H1 (cell line): Measurements from ENCODE around the gene GBX1. TPM values are rescaled to one million over a fixed set of nuclear protein-coding genes. Genes with fewer than 3 reads are reported as not detected.

Experiments used
- CTCF ChIA-PET: fragments of 300-600 bp; sonication (Branson Sonifier 250); formaldehyde crosslinking; loops from one replicate; lab custom pipeline; 2021; ENCODE audit not compliant: partially characterized antibody; lab: Charles Lee
- POLR2A ChIA-PET: fragments of 300-600 bp; sonication (Branson Sonifier 250); formaldehyde crosslinking; loops from one replicate; lab custom pipeline; 2021; ENCODE audit warnings: inconsistent platforms; ENCODE audit not compliant: partially characterized antibody; lab: Charles Lee
- DNase-seq, 2 experiments: peaks; one replicate each; pipeline versions ENCODE4 v3.0.0 to v3.0.0-alpha.2; 2010 to 2022; ENCODE audit warnings: low spot score in 2 of 2, low read depth in 1 of 2, mixed read lengths in 1 of 2
- FAIRE-seq: peaks from 2 replicates; lab custom pipeline; 2011; peaks lifted over from hg19 to GRCh38; lab: Jason Lieb, UNC
- H2AFZ ChIP-seq: 2 replicates; pipeline ENCODE4 v1.8.1; 2012; ENCODE audit warnings: low read length, inconsistent platforms
- H2AK5ac ChIP-seq: 2 replicates; pipeline ENCODE4 v1.6.1; 2013; ENCODE audit warnings: low read depth, low read length
- H2BK120ac ChIP-seq: replicated peaks from 2 replicates; pipeline ENCODE3; 2013; ENCODE audit warnings: low read depth, low read length, inconsistent platforms
- H2BK12ac ChIP-seq: 2 replicates; pipeline ENCODE4 v1.6.1; 2013; ENCODE audit warnings: low read depth, low read length
- H2BK15ac ChIP-seq: 2 replicates; pipeline ENCODE4 v1.6.1; 2013; ENCODE audit warnings: low read length
- H2BK20ac ChIP-seq: 2 replicates; pipeline ENCODE4 v1.6.1; 2013; ENCODE audit warnings: low read length
- H2BK5ac ChIP-seq: 2 replicates; pipeline ENCODE4 v1.6.1; 2013; ENCODE audit warnings: low read depth, low read length
- H3K14ac ChIP-seq: 2 replicates; pipeline ENCODE4 v1.6.1; 2013; ENCODE audit warnings: inconsistent platforms; ENCODE audit not compliant: insufficient read length
- H3K18ac ChIP-seq: 2 replicates; pipeline ENCODE4 v1.6.1; 2013; ENCODE audit warnings: low read length; ENCODE audit errors: extremely low read depth
- H3K23ac ChIP-seq: 2 replicates; pipeline ENCODE4 v1.6.1; 2013; ENCODE audit warnings: inconsistent platforms; ENCODE audit not compliant: insufficient read length
- H3K23me2 ChIP-seq: 2 replicates; pipeline ENCODE4 v1.6.1; 2013; ENCODE audit warnings: low read depth, low read length
- H3K27ac ChIP-seq: 2 replicates; pipeline ENCODE4 v1.6.1; 2011; ENCODE audit warnings: low read depth, low read length, inconsistent platforms
- H3K27me3 ChIP-seq, 4 experiments: replicated peaks in 1 of 4; 1 replicate in 1 of 4; 2 replicates in 3 of 4; pipeline versions ENCODE4 v1.6.1 to v1.8.1; 2011 to 2013; ENCODE audit warnings: low read length in 3 of 4, mild to moderate bottlenecking in 3 of 4, inconsistent platforms in 2 of 4, mixed read lengths in 2 of 4, moderate library complexity in 1 of 4; ENCODE audit not compliant: control insufficient read depth in 3 of 4, insufficient read depth in 3 of 4; ENCODE audit errors: extremely low read depth in 1 of 4
- H3K36me3 ChIP-seq, 4 experiments: 2 replicates each; pipeline versions ENCODE4 v1.6.1 to v1.8.1; 2011 to 2013; ENCODE audit warnings: mild to moderate bottlenecking in 4 of 4, low read length in 3 of 4, moderate library complexity in 2 of 4, control low read depth in 1 of 4, inconsistent platforms in 1 of 4; ENCODE audit not compliant: insufficient read depth in 4 of 4, control insufficient read depth in 2 of 4
- H3K4ac ChIP-seq: replicated peaks from 2 replicates; pipeline ENCODE3; 2013; ENCODE audit warnings: low read length, low read depth, mixed read lengths, inconsistent platforms; ENCODE audit not compliant: insufficient read length
- H3K4me1 ChIP-seq, 4 experiments: replicated peaks in 1 of 4; 1 replicate in 1 of 4; 2 replicates in 3 of 4; pipeline versions ENCODE4 v1.6.1 to v1.8.1; 2011 to 2013; ENCODE audit warnings: low read length in 3 of 4, inconsistent platforms in 2 of 4, mixed read lengths in 1 of 4; ENCODE audit not compliant: insufficient read depth in 4 of 4, control insufficient read depth in 3 of 4
- H3K4me2 ChIP-seq, 2 experiments: 2 replicates each; pipeline versions ENCODE4 v1.6.1 to v1.8.1; 2011 to 2013; ENCODE audit warnings: low read depth in 2 of 2, low read length in 2 of 2, control low read depth in 1 of 2, inconsistent platforms in 1 of 2, mild to moderate bottlenecking in 1 of 2; ENCODE audit not compliant: insufficient read depth in 1 of 2
- H3K4me3 ChIP-seq, 4 experiments: fragments of 200-600, 300-600 bp in 1 of 4; sonication (generic), shearing (Covaris generic), sonication (Bioruptor Twin) in 1 of 4; 2 replicates each; pipeline versions ENCODE4 v1.5.1 to v1.8.1; 2011 to 2016; ENCODE audit warnings: low read length in 4 of 4, low read depth in 3 of 4, control low read depth in 2 of 4, inconsistent platforms in 2 of 4, mild to moderate bottlenecking in 2 of 4, mixed read lengths in 1 of 4, moderate library complexity in 1 of 4; ENCODE audit not compliant: insufficient read depth in 2 of 4; ENCODE audit errors: extremely low read depth in 1 of 4
- H3K56ac ChIP-seq: replicated peaks from 2 replicates; pipeline ENCODE3; 2013; ENCODE audit warnings: low read depth, mild to moderate bottlenecking, mixed read lengths, low read length, inconsistent platforms; ENCODE audit not compliant: insufficient read length
- H3K79me1 ChIP-seq: 2 replicates; pipeline ENCODE4 v1.6.1; 2013; ENCODE audit warnings: low read depth, low read length, control low read depth
- H3K79me2 ChIP-seq, 2 experiments: 2 replicates each; pipeline versions ENCODE4 v1.6.1 to v1.8.1; 2012 to 2013; ENCODE audit warnings: low read length in 2 of 2, mild to moderate bottlenecking in 2 of 2, inconsistent platforms in 1 of 2; ENCODE audit not compliant: insufficient read depth in 2 of 2, control insufficient read depth in 1 of 2
- H3K9ac ChIP-seq, 4 experiments: replicated peaks in 1 of 4; 1 replicate in 1 of 4; 2 replicates in 3 of 4; pipeline versions ENCODE4 v1.6.1 to v1.8.1; 2011 to 2013; ENCODE audit warnings: low read depth in 3 of 4, low read length in 3 of 4, control low read depth in 2 of 4, mild to moderate bottlenecking in 2 of 4, moderate library complexity in 2 of 4, inconsistent platforms in 1 of 4; ENCODE audit errors: extremely low read depth in 1 of 4
- H3K9me3 ChIP-seq, 2 experiments: 2 replicates each; pipeline versions ENCODE4 v1.6.1 to v1.8.1; 2012 to 2013; ENCODE audit warnings: mild to moderate bottlenecking in 2 of 2, moderate library complexity in 2 of 2, control low read depth in 1 of 2, inconsistent platforms in 1 of 2, low read depth in 1 of 2, low read length in 1 of 2, mixed read lengths in 1 of 2; ENCODE audit not compliant: insufficient read depth in 2 of 2
- H4K20me1 ChIP-seq, 2 experiments: replicated peaks in 1 of 2; 2 replicates each; pipeline versions ENCODE3 to v1.8.1; 2011 to 2013; ENCODE audit warnings: inconsistent platforms in 2 of 2, low read length in 2 of 2, mild to moderate bottlenecking in 1 of 2; ENCODE audit not compliant: insufficient read depth in 2 of 2, control insufficient read depth in 1 of 2
- H4K5ac ChIP-seq: 2 replicates; pipeline ENCODE4 v1.6.1; 2013; ENCODE audit warnings: low read length, low read depth, mixed read lengths, inconsistent platforms; ENCODE audit not compliant: insufficient read length
- H4K8ac ChIP-seq: 2 replicates; pipeline ENCODE4 v1.8.0; 2013; ENCODE audit warnings: mild to moderate bottlenecking, moderate library complexity, low read length, inconsistent platforms; ENCODE audit not compliant: insufficient read depth; ENCODE audit errors: extremely low read depth
- H4K91ac ChIP-seq: replicated peaks from 2 replicates; pipeline ENCODE3; 2013; ENCODE audit warnings: low read length, mixed read lengths, inconsistent platforms; ENCODE audit not compliant: insufficient read length
- MAX ChIP-seq: IDR thresholded peaks from 2 replicates; pipeline ENCODE4 v1.6.1; 2012; ENCODE audit warnings: inconsistent platforms
- RAD21 ChIP-seq, 2 experiments: IDR thresholded peaks in 1 of 2; conservative IDR thresholded peaks in 1 of 2; 2 replicates each; pipeline ENCODE4 v1.6.1; 2011; ENCODE audit warnings: low read depth in 2 of 2, low read length in 2 of 2, improper control_type of control experiment in 1 of 2, inconsistent platforms in 1 of 2, mild to moderate bottlenecking in 1 of 2, moderate library complexity in 1 of 2
- WGBS, 2 experiments: shearing (Covaris generic) in 1 of 2; methylation state at CpG; one replicate each; pipeline versions ENCODE4 v1.1.6 to v1.1.7; 2013 to 2015; ENCODE audit warnings: low lambda C conversion rate in 2 of 2, mixed read lengths in 2 of 2, inconsistent platforms in 1 of 2, low coverage in 1 of 2, missing lambda C conversion rate in 1 of 2; ENCODE audit not compliant: insufficient replicate concordance in 2 of 2, insufficient coverage in 1 of 2, insufficient read length in 1 of 2; ENCODE audit errors: extremely low coverage in 1 of 2, missing lambda C conversion rate in 1 of 2; 5-methylcytosine and 5-hydroxymethylcytosine counted together
- polyA plus RNA-seq, 7 experiments: library from polyadenylated mRNA; depleted of rRNA in 3 of 7; stranded (reverse) in 5 of 7; unstranded in 2 of 7; fragments of >200 nt in 5 of 7; fragments of 200-250 nt in 2 of 7; gene quantifications; 1 replicate in 5 of 7; 2 replicates in 1 of 7; 4 replicates in 1 of 7; pipeline versions ENCODE4 v1.2.1 to v1.2.3, GENCODE V29; 2011 to 2013; ENCODE audit warnings: missing spikeins in 2 of 7, mixed read lengths in 2 of 7
- total RNA-seq: library from RNA; stranded (reverse); fragmentation: NEBNext Ultra II Directional; extraction: Animal tissue kit (Norgen Biotek cat#: 25700); gene quantifications from 2 replicates; pipeline ENCODE4 v1.2.1, GENCODE V29; 2021
- TF ChIP-seq, protein P1 (sequence below), 3 experiments: IDR thresholded peaks; 1 replicate in 2 of 3; 2 replicates in 1 of 3; pipeline versions ENCODE4 v1.5.1 to v1.6.1; 2011; ENCODE audit warnings: low read length in 3 of 3, mild to moderate bottlenecking in 3 of 3, inconsistent platforms in 2 of 3, low read depth in 1 of 3, moderate library complexity in 1 of 3; ENCODE audit not compliant: insufficient read depth in 1 of 3; ENCODE audit errors: control extremely low read depth in 1 of 3

The GBX1 gene
- total and polyA plus RNA-seq, 2 of the 8 experiments (the other 6 are each of a cell fraction or from before 2014, with no cell fraction given): not detected

- WGBS, 2 experiments: 88% methylated on average over 10 of the region's 10 CpGs; no CpG with 5 or more reads in 1 of the 2 experiments
- TF ChIP-seq, protein P1, sequence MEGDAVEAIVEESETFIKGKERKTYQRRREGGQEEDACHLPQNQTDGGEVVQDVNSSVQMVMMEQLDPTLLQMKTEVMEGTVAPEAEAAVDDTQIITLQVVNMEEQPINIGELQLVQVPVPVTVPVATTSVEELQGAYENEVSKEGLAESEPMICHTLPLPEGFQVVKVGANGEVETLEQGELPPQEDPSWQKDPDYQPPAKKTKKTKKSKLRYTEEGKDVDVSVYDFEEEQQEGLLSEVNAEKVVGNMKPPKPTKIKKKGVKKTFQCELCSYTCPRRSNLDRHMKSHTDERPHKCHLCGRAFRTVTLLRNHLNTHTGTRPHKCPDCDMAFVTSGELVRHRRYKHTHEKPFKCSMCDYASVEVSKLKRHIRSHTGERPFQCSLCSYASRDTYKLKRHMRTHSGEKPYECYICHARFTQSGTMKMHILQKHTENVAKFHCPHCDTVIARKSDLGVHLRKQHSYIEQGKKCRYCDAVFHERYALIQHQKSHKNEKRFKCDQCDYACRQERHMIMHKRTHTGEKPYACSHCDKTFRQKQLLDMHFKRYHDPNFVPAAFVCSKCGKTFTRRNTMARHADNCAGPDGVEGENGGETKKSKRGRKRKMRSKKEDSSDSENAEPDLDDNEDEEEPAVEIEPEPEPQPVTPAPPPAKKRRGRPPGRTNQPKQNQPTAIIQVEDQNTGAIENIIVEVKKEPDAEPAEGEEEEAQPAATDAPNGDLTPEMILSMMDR (IDR thresholded peaks at IDR 0.05; ENCODE audit: control extremely low read depth in 1 of 3, insufficient read depth in 1 of 3, low read depth in 1 of 3, low read length in 3 of 3): 0 out of 4 replicates have a peak, but pooled peaks of 1 of the 3 experiments have one; percentile 20
- TF ChIP-seq RAD21 (IDR thresholded peaks at IDR 0.05 in 1 of 2, conservative IDR thresholded peaks at IDR 0.05 in 1 of 2; ENCODE audit: low read depth in 2 of 2, low read length in 2 of 2) (0 out of 4 replicates have a peak, but pooled peaks of 1 of the 2 experiments have one; percentile 18), MAX (no peak)
- no peak overlapping the region for H2BK120ac ChIP-seq
- no peak overlapping the region for H3K4me3 ChIP-seq
- H3K4ac ChIP-seq: no peak overlapping the region
- H2BK12ac ChIP-seq: no peak overlapping the region
- H3K14ac ChIP-seq: no peak overlapping the region
- no peak overlapping the region for H3K27ac ChIP-seq
- no peak overlapping the region for H3K18ac ChIP-seq
- H3K36me3 ChIP-seq: no peaks in the 10 kb centered on the region; a peak in 1 of 8 replicates
- H3K56ac ChIP-seq: no peak overlapping the region
- no peaks in the 10 kb centered on the region for H3K79me2 ChIP-seq
- no peak overlapping the region for H2BK5ac ChIP-seq
- POLR2A ChIA-PET: interaction anchor here (0.8 to 0.9 kb wide), 2 partner anchors 17 to 57 kb away, joined by 3 to 4 read pairs; no protein-coding TSS in a partner anchor
- no peak overlapping the region for H2BK20ac ChIP-seq
- no peaks in the 10 kb centered on the region for H3K79me1 ChIP-seq
- no peak overlapping the region for H3K23ac ChIP-seq
- no peaks in the 10 kb centered on the region for H3K9me3 ChIP-seq
- CTCF ChIA-PET: interaction anchor here (0.7 to 18.9 kb wide), 12 partner anchors 8 to 102 kb away, joined by 3 to 197 read pairs (median 4); partner anchors contain the start of gene GBX1
- peaks cover 7 to 9% of the 10 kb centered on the region in 2 experiments for H4K20me1 ChIP-seq
- H2BK15ac ChIP-seq: no peak overlapping the region
- H4K8ac ChIP-seq: no peak overlapping the region; the same call in 1 of the 2 replicates
- H4K91ac ChIP-seq: no peak overlapping the region
- H3K9ac ChIP-seq: no peak overlapping the region
- H3K4me1 ChIP-seq: peaks cover 7 to 33% (median 18%) of the 10 kb centered on the region in 4 experiments
- H2AFZ ChIP-seq: no peak overlapping the region
- no peak overlapping the region for H4K5ac ChIP-seq
- no peaks in the 10 kb centered on the region; the same call in 1 of the 2 replicates for H3K23me2 ChIP-seq
- no peak overlapping the region for H2AK5ac ChIP-seq
- DNase-seq: no peak
- peaks cover 0 to 1% (median 0%) of the 10 kb centered on the region in 4 experiments; a peak in 1 of 7 replicates for H3K27me3 ChIP-seq
- no peak for FAIRE-seq
- no peak overlapping the region for H3K4me2 ChIP-seq
Observed at GRCh38 chr7:151142686-151143040, 24.8 kb downstream of the GBX1 start.
